ENCODE measurements around the gene SMC6.

Gene SMC6, protein sequence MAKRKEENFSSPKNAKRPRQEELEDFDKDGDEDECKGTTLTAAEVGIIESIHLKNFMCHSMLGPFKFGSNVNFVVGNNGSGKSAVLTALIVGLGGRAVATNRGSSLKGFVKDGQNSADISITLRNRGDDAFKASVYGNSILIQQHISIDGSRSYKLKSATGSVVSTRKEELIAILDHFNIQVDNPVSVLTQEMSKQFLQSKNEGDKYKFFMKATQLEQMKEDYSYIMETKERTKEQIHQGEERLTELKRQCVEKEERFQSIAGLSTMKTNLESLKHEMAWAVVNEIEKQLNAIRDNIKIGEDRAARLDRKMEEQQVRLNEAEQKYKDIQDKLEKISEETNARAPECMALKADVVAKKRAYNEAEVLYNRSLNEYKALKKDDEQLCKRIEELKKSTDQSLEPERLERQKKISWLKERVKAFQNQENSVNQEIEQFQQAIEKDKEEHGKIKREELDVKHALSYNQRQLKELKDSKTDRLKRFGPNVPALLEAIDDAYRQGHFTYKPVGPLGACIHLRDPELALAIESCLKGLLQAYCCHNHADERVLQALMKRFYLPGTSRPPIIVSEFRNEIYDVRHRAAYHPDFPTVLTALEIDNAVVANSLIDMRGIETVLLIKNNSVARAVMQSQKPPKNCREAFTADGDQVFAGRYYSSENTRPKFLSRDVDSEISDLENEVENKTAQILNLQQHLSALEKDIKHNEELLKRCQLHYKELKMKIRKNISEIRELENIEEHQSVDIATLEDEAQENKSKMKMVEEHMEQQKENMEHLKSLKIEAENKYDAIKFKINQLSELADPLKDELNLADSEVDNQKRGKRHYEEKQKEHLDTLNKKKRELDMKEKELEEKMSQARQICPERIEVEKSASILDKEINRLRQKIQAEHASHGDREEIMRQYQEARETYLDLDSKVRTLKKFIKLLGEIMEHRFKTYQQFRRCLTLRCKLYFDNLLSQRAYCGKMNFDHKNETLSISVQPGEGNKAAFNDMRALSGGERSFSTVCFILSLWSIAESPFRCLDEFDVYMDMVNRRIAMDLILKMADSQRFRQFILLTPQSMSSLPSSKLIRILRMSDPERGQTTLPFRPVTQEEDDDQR

DNA sequence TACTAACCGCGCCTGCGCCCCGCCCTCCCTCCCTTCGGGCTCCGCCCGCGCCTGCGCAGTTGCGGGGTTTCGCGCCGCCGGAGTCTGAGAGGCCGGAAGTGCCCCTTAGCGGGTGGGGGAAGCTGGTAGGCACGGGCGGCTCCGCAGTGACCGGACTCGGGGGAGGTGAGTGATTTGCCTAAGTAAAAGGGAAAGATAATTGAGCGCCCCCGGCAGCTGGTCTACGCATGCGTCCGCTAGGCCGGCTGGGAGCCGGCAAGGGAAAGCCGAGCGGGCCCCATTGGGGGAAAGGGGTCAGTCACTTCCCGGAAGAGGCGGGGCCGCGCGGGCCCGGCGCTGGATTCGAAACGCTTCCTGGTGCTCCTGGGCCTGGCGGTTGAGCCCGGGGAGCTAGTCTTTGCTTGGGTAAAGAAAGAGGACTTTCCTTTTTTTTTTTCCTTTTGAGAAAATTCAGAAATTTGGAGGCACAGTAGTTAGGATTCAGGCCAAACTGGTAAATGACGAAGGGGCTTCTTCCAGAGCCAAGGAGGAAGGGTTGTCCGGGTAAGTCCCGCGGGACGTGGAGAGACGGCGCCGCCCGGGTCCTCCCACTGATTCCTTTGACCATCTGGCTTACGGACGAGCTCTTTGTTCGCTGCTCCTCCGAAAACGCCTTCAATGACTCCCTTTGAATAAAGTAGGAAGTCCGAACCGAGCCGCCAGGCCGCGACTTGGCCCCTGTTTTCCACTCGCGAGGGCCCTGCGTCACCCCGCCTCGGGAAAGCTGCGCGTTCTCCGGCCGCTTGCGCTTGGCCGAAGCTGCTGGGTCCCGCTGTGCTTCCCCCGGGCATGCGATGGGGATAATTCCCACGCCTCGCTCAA is at the start of gene SMC6, which contains the start of gene GEN1:
TSS of gene SMC6 (minus strand) at position 8 of the 861 bp plus-strand sequence. CDS start 7,864 bp downstream, outside the sequence.
TSS of gene GEN1 (plus strand) at position 336 of the 861 bp plus-strand sequence. CDS start 5,806 bp downstream, outside the sequence.
- DNase-seq: peak; percentile 73

DNA sequence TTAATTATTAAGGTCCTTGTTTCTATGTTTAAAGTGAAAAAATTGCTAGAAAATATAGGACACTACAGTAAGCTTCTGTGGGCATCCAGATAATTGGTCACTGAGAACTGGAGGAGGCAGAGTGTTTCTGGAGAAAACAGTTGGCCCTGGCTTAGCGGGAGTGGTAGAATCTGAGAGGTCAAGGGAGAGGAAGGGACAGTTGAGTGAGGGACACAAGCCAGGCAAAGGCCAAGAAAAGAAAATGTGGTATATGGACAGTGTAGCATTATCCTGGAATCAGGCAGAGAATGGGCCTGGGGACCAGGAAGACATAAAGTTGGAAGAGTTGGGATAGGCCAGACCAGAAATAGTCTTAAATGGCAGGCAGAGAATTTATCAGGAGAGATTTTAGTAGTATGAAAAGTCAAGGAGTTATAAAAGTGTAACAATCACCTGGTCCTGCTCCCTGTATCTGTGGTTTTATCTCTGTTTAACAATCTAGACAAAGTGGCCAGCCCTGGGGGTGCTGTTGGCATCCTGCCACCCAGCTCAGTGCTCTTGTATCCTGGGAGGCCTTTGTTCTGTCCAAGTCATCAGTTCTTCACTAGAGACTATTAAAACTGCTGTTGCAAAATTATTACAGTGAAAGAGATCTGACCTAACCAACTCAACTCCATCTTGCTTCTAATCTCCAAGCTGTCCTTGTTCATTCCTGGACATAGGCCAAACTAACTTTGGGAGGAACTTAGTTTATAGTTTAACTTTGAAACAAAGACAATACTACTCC is 47.3 kb upstream of the SMC6 start:
- DNase-seq: peak; percentile 24

DNA sequence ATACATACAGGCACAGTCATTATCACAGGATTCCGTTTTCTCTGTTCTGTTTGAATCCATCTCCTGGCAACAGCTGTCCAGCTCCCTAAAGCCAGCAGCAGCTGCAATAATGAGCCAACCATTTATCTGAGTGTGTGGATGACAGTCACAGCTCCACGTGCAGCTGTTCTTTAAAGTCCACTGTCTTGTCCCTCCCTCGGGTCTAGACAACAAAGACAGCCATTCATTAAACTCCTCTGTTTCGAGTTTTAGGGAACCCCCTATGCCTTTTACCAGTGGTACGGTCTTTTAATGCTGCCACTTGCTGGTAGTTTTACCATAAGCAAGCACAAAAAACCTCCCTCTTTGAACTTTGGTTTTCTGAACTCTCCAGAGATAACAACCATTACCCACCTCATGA is 46.6 kb upstream of the SMC6 start:
- no peak for DNase-seq

DNA sequence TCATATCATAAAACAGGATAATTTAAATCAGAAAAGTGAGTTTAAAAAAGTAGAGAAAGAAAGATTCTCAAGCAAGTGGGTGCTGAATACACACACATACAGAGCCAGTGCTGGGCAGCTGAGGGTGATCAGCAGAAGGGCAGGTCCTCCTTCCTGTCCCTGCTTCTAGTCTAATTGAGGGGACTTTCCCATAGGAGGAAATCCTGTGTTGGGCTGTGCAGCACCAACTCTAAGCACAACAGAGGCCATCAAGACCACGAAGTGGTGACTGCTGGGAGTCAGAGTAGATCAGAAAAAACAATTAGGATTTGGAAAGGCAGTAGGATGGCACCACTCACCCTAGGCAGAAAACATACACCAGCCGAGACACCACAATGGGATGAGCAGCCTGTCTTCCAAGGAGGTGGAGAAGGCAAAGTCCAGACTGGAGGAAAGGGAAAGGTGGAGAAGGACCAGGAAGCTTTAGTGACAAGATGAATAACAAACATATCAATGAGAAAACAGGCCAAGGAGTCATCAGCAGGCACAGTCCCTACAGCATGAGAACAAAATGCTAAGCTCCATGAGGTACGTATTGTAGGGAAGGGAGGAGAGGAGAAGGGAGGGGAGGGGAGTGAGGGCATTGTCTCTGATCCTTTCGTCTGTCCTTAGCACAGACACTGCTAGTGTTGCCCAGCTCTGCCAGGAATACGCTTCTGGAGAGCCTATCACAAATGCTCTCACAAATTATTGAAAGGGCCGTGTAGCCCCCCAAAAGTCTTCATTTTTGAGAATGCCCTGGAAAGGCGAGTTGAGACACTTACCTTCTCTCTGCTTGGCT is 45.9 kb upstream of the SMC6 start:
- DNase-seq: no peak

DNA sequence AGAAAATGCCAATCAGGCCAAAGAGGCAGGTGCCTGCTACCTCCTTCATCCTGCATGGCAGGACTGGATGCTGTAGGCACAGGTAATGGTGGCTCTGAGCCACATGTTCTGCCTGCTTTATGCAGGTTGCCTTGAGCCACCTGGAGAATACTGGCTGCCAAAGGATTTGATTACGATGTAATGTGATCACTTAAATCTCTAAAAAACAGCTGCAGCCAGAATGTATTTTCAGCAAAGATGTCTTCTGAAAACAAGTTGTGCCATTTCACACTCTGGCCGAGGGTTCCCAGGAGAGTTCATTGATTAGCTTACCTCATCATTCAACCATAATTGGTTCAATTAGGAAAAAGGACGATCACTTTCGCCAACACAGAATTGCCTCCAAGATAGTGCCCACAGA is 44.7 kb upstream of the SMC6 start:
- no peak for DNase-seq

DNA sequence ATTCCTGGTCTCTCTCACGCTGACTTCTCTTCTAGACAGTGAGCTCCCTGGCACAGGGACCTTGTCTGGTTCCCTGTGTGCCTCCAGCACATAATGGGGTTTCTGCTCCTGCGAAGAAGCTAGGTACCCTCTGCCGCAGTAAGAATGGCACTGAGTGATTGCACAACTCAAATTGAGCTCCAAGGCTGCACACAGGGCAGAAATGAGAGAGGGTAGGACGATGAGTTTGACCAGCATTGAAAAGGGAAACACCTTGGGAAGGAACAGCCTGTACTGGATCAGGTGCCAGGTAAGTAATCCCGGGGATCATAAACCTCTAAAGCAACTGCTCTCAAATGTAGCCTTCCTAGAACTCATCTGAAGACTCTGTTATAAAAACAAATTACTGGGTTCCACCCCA is 41.7 kb upstream of the SMC6 start:
- no peak for DNase-seq

DNA sequence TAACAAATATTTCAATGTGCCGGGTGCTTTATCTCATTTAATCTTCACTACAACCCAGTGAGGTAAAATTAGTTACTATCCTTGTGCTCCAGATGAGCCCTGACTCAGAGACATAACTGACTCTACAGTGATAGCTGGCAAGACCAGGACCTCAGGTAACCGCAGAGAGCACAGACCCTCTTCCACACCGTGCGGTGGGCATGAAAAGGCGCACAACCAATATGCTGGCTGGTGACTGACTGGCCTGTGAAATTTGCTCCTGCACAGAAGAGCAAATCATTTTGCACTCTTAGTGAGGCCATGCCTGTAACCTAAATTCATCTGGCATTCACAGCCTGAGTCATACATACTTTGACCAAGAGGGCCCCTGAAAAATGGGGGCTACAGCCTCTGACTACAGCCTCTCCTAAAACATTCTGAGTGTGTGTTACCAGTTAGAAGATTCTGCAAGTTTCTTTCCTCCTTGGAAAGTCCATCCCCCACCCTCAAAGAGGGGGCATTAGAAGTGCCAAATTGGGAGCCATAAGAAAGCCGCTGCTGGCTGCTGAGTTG is 40.3 kb upstream of the SMC6 start:
- DNase-seq: no peak

DNA sequence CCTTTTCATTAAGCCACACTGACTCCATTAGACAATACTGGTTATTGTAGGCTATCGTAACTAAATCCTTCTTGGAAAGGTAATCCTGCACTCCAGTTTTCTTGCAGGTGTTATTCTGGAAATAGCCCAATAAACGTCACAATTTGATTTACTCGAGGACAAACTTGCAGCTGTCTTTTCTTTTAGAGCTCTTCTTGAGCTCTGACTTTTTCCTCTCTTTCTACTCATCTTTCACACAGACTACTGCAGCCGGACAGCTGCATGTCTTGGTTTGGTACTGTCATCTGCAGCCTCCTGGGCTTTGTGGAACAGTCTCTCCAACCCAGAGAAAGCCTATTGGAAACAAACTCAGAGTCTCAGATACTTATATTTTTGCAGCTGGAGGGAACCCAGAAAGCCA is 39.7 kb upstream of the SMC6 start:
- DNase-seq: no peak

DNA sequence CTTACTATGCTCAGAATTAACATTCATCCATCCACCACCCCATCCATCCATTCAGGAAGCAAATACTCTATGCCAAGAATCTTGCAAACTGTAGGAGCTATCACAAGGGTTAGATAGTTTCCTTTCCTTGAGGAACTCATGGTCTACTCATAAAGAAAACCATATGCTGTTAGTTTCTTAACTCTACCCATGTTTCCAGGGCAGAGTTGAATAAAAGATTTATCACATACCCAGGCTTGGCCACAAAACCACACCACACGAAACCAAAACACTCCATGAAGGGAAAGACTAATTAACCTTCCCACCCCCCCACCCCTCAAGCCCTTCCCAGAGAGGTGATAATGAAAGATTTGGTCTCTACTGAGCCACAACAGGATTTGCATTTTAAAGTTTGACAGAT is 38.9 kb upstream of the SMC6 start:
- DNase-seq: no peak

DNA sequence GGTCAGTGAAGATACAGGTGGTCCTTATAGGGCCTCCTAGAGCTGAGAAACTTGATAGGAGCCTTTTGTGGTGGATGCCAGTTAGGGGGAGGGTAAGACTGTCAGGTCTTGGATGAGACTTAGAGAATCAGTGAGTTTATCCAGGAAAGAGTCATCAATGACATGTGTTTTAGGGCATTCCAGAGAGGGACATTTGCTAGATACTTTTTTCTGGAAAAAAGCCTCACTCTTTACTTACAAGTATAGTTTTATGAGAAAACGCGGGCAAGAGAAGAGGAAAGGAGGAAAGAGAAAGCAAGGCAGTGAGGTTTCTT is 38.2 kb upstream of the SMC6 start:
- DNase-seq: no peak

DNA sequence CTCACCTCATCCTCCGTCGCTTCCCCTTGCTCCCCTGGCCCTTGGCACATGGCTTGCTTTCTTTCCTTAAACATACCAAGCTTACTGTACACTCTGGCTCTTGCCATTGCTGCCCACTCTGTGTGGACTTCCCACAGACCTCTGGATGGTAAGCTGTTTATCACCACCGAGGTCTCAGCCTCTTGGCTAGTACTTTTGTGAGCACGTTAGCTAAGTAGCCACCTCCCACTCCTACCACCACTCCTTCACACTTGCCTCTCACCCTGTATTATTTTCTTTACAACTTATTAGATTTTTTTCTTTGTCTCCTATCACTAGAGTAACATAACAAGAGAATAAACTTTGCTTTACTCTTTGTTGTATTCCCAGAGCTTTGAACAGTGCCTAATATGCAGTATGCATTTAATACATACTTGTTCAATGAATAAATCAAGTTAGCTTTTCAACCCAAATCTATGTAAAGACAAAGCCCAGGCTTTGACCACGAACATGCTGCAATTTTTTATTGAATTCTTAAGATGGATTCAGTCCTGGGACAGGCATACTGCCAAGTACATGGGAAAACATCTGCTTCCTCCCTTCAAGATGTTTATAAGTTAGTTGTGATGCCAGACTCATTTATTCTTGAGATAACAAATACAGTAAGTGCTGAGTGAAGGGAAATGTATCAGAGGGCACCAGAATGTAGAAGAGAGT is 37.7 kb upstream of the SMC6 start:
- no peak for DNase-seq

DNA sequence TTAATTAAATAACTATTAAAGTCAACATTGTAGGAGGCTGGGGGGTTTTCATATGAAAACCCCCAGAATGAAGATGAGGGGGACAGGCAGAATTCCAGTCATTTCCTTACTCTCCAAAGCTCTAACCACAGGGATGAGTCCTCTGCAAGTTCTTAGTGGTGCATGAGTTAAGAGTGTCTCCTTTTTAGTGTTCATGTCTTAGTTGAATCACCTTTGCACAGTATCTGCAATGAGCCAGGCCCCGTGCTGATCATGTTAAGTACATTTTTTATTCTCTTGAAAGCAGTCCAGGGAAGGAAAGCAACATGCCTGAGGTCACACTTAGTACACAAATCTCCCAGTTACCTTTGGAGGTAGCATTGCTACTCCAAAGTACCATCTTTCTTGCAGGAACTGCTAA is 36.9 kb upstream of the SMC6 start:
- no peak for DNase-seq

DNA sequence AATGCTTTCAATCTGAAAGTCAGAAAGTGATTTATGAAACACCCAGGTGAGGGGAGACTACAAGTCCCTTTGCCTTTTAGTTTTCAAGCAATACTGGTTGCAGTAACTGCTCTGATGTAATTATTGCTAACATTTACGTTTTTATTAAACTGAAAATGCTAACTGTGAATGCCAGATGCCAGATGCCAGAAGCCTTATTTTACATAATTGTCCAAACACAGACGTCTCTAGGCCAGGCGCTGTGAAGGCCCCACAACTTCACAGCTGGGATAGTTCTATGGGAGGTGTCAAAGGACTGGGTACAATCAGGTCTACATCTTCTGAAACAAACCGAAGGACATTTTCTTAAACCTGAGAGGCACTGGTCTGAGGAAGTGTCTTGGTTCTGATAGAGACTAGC is 35.2 kb upstream of the SMC6 start:
- DNase-seq: no peak

DNA sequence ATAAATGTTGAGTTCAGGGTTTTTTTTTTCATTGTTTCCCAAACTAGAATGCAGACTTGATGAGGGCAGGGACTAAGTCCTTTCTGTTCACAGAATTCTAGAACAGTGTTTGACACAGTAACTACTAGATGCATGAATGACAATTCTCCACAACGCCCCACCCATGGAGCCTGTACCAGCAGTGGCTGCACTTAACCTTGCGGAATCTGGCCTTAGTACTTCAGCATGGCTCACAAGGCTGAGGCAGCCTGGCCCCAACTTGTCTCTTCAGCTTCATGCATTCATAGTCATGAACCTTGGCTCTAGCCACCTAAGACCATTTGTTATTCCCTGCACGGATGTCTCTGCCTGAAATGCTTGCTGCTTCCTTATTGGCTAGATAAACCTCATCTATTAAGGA is 33.1 kb upstream of the SMC6 start:
- DNase-seq: no peak

DNA sequence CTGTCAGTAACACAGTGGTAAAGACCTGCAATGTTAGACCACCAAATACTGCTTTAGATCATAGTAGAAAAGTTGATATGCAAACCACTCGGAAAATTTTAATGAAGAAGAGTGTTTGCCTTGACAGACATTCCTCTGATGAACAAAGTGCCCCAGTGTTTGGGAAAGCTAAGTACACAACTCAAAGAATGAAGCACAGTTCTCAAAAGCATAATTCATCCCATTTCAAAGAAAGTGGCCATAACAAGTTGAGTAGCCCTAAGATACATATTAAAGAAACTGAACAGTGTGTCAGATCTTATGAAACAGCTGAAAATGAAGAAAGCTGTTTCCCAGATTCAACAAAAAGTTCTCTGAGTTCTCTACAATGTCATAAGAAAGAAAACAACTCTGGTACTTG is 27.9 kb upstream of the SMC6 start:
- no peak for DNase-seq

DNA sequence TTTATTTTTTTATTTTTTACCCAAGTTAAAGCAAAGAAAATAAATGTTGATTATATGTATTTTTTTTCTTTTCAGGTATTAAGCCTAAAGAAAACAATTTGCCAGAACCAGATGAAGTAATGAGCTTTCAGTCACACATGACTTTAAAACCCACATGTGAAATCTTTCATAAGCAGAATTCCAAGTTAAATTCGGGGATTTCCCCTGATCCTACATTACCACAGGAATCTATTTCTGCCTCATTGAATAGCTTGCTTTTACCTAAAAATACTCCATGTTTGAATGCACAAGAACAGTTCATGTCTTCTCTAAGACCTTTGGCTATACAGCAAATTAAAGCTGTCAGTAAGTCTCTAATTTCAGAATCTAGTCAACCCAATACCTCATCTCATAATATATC is 26.9 kb upstream of the SMC6 start:
- peak; percentile 27 for DNase-seq

DNA sequence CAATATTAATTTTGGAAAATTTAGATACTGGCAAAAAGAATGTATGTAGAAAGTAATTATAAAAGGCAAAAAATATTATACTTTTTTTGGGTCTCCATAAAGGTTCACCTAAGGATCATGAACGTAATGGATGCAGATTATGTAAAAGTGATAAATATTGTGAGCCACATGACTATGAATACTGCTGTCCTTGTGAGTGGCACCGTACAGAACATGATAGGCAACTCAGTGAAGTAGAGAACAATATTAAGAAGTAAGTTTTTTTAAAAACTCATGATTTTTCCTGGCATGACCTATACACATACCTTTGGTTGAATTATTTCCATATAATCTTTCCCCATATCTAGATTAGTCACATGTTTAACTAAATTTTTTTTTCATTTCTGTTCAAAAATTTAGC is 18.9 kb upstream of the SMC6 start:
- no peak for DNase-seq

DNA sequence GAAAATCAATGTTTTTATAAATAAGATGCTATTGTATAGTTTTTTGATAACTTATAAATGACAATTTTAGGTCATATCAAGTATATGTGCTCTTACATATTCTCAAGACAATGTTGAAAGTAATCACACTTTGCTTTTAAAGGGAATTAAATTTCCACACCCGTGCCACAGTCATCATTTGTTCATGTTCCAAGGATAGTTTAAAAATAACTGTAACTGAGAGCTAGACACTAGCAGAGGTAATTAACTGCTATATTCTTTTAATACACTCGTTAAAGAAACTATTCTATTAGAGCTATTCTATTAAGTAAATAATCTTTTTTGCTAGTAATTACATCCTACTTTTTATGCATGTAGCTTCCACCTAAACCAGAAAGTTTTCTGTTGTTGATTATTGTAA is 18.3 kb upstream of the SMC6 start:
- DNase-seq: no peak

DNA sequence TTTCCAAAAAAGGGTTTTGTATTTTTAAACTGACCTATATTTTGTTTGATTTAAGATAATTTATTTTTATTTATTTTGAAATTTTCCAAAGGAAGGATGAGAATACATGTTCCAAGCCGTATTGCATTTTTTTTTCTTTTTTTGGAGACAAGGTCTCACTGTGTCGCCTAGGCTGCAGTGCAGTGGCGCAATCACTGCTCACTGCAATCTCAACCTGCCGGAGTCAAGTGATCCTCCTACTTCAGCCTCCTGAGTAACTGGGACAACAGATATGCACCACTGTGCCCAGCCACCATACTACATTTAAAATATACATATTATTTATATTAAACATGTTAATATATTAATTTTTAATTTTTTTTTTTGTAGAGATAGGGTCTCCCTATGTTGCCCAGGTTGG is 15.3 kb upstream of the SMC6 start:
- DNase-seq: no peak

DNA sequence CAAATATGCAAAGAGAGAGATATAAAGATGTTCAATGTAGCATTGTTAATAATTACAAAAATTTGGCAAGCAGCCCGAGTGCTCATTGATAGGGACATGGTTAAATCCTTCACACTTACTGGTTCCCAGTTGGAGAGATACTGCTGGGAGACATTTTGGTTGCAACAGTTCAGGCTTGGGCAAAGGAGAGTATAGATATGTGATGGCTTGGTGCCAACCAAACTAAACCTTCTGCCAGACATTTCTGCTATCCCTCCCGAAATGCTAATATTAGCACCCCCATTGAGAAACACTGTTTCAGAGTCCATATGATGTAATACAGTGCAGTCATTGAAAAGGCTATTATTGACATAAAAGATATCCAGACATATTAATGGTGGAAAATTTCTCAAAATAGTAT is 11.8 kb upstream of the SMC6 start:
- no peak for DNase-seq

Measured in kidney glomerular epithelial cell (primary cell).